GM18498 (cell line): ENCODE results near the gene TMEM87A.

Source experiments
- ATAC-seq: cut with Tn5 transposase; IDR thresholded peaks from one replicate; pipeline ENCODE4 v1.9.1; 2021; ENCODE audit warnings: mild to moderate bottlenecking, moderate library complexity; ENCODE audit not compliant: unreplicated experiment

The TMEM87A gene

DNA sequence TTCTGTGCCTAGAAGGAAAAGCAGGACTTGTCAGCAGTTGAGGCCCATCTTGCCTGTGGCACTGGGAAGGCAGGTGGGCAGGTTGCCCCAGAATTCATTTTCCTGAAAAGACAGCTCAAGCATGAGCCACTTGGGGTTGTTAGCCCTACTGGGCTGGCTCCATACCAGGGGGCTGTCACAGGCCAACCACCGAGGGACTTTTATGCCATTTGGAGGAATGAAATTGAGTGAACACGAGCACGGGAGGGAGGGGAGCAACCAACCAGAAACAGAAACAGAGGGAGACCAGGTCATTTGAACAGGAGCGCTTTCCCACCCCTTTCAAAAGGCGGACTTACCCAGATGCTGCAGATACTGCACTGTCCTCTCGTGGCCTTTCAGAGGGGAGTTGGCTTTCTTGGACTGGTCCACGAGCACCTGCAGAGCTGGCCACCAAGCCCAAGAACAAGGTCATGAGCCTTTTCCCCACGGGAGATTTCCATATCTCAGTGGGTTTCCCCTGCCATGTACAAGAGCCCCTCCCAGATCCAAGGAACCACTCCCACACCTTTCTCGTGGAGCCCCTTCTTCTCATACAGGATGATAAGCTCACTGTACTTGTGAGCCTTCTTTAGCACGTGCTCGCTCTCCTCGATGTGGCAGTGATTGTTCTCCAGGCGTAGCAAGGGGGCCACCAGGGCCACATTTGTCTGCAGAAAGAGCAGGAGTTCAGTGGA is 106.8 kb downstream of the TMEM87A start:
- ATAC-seq: no peak

DNA sequence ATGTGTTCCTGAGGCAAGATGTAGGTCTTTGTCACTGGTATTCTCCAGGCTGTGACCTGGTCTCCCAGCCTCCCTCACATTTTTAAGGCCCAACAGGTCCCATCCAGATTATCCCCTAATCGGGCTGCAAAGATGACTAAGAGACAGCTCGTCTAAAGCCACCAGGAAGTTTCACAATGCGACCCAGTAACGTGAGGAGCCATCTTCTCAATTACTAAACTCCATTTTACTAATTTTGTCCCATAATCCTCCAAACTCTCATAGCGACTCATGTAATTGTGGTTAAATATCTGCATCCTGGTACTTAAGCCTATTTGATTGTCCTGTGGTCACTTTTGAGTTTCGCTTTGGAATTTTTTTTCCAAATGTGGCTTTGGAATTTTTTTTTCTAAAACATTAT is 108.1 kb downstream of the TMEM87A start:
- no peak for ATAC-seq

GRCh38 chr15:42163947-42164550 is 109.2 kb downstream of the TMEM87A start:
- no peak for ATAC-seq

DNA sequence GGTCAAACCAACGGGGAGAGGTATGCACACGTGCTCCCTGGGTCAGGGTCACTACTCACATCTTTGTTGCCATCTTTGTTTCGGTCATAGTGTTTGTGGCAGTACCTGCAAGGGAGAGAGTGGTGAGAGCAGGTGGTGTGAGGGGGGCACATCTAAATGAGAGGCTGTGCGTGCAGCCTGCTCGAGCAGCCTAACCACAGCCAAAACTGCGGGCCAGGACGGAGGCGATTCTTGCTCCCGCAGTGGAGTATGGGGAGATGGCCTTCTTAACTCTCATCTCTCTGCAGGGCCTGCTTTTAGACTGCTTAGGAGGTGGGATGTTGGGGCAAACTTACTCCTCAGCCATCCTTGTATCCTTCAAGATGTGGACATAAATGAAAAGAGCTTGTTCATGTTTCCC is 109.9 kb downstream of the TMEM87A start:
- ATAC-seq: no peak
